WTC11 (cell line): ENCODE data around the gene PSMA7. TPM values are rescaled to one million over a fixed set of nuclear protein-coding genes. Genes with fewer than 3 reads are reported as not detected.

Experiments
- ATAC-seq: fragments of 200-7000 bp; cut with Tn5 transposase; 2 replicates; pipeline ENCODE4 v1.10.0; 2021; ENCODE audit warnings: mild to moderate bottlenecking, moderate library complexity
- CTCF ChIA-PET: fragments of 300-600 bp; sonication (Branson Sonifier 250); formaldehyde crosslinking; loops from one replicate; lab custom pipeline; 2021; ENCODE audit warnings: antibody characterized with exemption; lab: Charles Lee
- POLR2A ChIA-PET: fragments of 350-600 bp; sonication (Branson Sonifier 250); formaldehyde crosslinking; loops from one replicate; lab custom pipeline; 2021; ENCODE audit warnings: antibody characterized with exemption; lab: Charles Lee
- DNase-seq: peaks from one replicate; pipeline ENCODE4 v3.0.0; 2021; ENCODE audit warnings: low spot score
- H3K27ac Mint-ChIP-seq: 2 replicates; pipeline ENCODE4 v1.8.0; 2021; ENCODE audit warnings: mixed read lengths
- H3K27me3 Mint-ChIP-seq: 2 replicates; pipeline ENCODE4 v1.8.0; 2021; ENCODE audit warnings: low read depth, mild to moderate bottlenecking, moderate library complexity, mixed read lengths
- H3K36me3 Mint-ChIP-seq: 2 replicates; pipeline ENCODE4 v1.8.0; 2021; ENCODE audit warnings: mixed read lengths
- H3K4me1 Mint-ChIP-seq: 2 replicates; pipeline ENCODE4 v1.8.0; 2022; ENCODE audit warnings: mixed read lengths
- H3K4me3 Mint-ChIP-seq: 2 replicates; pipeline ENCODE4 v1.8.0; 2021; ENCODE audit warnings: mild to moderate bottlenecking, moderate library complexity, mixed read lengths
- H3K9me3 Mint-ChIP-seq: 2 replicates; pipeline ENCODE4 v1.8.0; 2021; ENCODE audit warnings: mixed read lengths
- CREB1 ChIP-seq: sonication (generic); formaldehyde crosslinking; IDR thresholded peaks from 2 replicates; pipeline ENCODE4 v1.8.0; 2023; ENCODE audit warnings: mild to moderate bottlenecking, missing genetic modification reagents
- EMX1 ChIP-seq: fragments of 250-450 bp; sonication (Bioruptor Pico); IDR thresholded peaks from 2 replicates; pipeline ENCODE4 v1.8.0; 2021; ENCODE audit warnings: mild to moderate bottlenecking
- GRHL2 ChIP-seq: fragments of 250-450 bp; sonication (Bioruptor Pico); IDR thresholded peaks from 2 replicates; pipeline ENCODE4 v1.8.0; 2022; ENCODE audit warnings: mild to moderate bottlenecking, moderate library complexity; ENCODE audit not compliant: insufficient replicate concordance, severe bottlenecking
- SOX15 ChIP-seq: fragments of 250-450 bp; sonication (Bioruptor Pico); IDR thresholded peaks from 2 replicates; pipeline ENCODE4 v1.9.0; 2021; ENCODE audit warnings: mild to moderate bottlenecking
- TEAD1 ChIP-seq: sonication (generic); formaldehyde crosslinking; IDR thresholded peaks from 2 replicates; pipeline ENCODE4 v1.8.0; 2022; ENCODE audit warnings: mild to moderate bottlenecking, missing genetic modification reagents
- ZBTB21 ChIP-seq: sonication (generic); formaldehyde crosslinking; IDR thresholded peaks from 2 replicates; pipeline ENCODE4 v1.8.1; 2023; ENCODE audit warnings: mild to moderate bottlenecking, missing genetic modification reagents, borderline replicate concordance
- ZNF121 ChIP-seq: sonication (generic); formaldehyde crosslinking; IDR thresholded peaks from 2 replicates; pipeline ENCODE4 v1.8.0; 2023; ENCODE audit warnings: missing genetic modification reagents
- ZNF317 ChIP-seq: sonication (generic); formaldehyde crosslinking; IDR thresholded peaks from 2 replicates; pipeline ENCODE4 v1.8.1; 2023; ENCODE audit warnings: low read depth, mild to moderate bottlenecking, moderate library complexity, missing genetic modification reagents, borderline replicate concordance
- total RNA-seq: library from RNA; stranded (reverse); gene quantifications from 3 replicates; pipeline ENCODE4 v1.2.3, GENCODE V29; 2021
- TF ChIP-seq, protein P1 (sequence below): sonication (generic); formaldehyde crosslinking; IDR thresholded peaks from 2 replicates; pipeline ENCODE4 v1.8.0; 2022; ENCODE audit warnings: mild to moderate bottlenecking, missing genetic modification reagents
- TF ChIP-seq, protein P2 (sequence below): sonication (generic); formaldehyde crosslinking; IDR thresholded peaks from 2 replicates; pipeline ENCODE4 v1.8.1; 2023; ENCODE audit warnings: mild to moderate bottlenecking, missing genetic modification reagents
- TF ChIP-seq, protein P3 (sequence below): sonication (generic); formaldehyde crosslinking; IDR thresholded peaks from 2 replicates; pipeline ENCODE4 v1.8.1; 2023; ENCODE audit warnings: mild to moderate bottlenecking, missing genetic modification reagents, moderate library complexity
- TF ChIP-seq, protein P4 (sequence below): sonication (generic); formaldehyde crosslinking; IDR thresholded peaks from 2 replicates; pipeline ENCODE4 v1.8.1; 2023; ENCODE audit warnings: mild to moderate bottlenecking, missing genetic modification reagents, borderline replicate concordance
- TF ChIP-seq, protein P5 (sequence below): sonication (generic); formaldehyde crosslinking; IDR thresholded peaks from 2 replicates; pipeline ENCODE4 v1.8.1; 2022; ENCODE audit warnings: mild to moderate bottlenecking, missing genetic modification reagents, moderate library complexity, borderline replicate concordance
- TF ChIP-seq, protein P6 (sequence below): fragments of 250-450 bp; sonication (Bioruptor Pico); IDR thresholded peaks from 2 replicates; pipeline ENCODE4 v1.9.0; 2021; ENCODE audit warnings: mild to moderate bottlenecking
- TF ChIP-seq, protein P7 (sequence below): sonication (generic); formaldehyde crosslinking; IDR thresholded peaks from 2 replicates; pipeline ENCODE4 v1.8.0; 2023; ENCODE audit warnings: missing genetic modification reagents, mild to moderate bottlenecking, borderline replicate concordance

PSMA7 gene
- total RNA-seq, 1 experiment from 2014 or later, result 364 TPM

DNA sequence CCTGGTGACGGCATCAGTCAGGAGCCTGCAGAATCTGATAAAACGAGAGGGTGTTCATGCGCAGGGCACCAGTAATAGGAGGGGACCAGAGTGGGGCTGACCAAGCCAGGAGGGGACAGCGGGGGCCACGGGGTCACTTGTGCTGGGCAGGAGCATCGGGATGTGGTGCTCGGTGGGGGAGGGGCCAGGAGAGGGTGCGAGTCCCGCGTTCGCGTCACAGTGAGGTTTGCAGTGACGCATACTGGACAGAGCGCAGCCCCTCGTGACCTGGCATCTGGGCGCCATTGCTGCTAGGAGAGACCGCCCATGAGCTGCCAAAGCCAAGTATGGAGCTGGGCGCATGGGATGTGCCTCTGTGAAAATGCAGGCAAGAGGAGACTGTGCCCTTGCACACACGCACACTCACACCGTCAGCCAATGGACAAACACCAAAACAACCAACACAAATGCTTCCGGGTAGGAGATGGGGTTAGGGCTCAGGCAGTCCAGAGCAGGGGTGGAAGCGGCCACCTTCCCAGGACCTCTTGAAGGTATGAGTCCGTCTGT, 25.8 kb upstream of the PSMA7 start:
- Mint-ChIP-seq H3K9me3 (no peaks in the 10 kb centered on the region), H3K36me3 (peaks cover 31% of the 10 kb centered on the region), H3K27ac (no peak overlapping the region), H3K27me3 (no peaks in the 10 kb centered on the region), H3K4me1 (no peaks in the 10 kb centered on the region), H3K4me3 (no peak overlapping the region)
- ATAC-seq (no peak), DNase-seq (no peak)
- TF ChIP-seq TEAD1 (no peak), ZNF121 (CRISPR knock-in tag) (no peak), ZBTB21 (CRISPR knock-in tag) (no peak), ZNF317 (CRISPR knock-in tag) (no peak), SOX15 (no peak), CREB1 (no peak), GRHL2 (CRISPR knock-in tag) (no peak), EMX1 (CRISPR knock-in tag) (no peak)
- TF ChIP-seq, protein P1, sequence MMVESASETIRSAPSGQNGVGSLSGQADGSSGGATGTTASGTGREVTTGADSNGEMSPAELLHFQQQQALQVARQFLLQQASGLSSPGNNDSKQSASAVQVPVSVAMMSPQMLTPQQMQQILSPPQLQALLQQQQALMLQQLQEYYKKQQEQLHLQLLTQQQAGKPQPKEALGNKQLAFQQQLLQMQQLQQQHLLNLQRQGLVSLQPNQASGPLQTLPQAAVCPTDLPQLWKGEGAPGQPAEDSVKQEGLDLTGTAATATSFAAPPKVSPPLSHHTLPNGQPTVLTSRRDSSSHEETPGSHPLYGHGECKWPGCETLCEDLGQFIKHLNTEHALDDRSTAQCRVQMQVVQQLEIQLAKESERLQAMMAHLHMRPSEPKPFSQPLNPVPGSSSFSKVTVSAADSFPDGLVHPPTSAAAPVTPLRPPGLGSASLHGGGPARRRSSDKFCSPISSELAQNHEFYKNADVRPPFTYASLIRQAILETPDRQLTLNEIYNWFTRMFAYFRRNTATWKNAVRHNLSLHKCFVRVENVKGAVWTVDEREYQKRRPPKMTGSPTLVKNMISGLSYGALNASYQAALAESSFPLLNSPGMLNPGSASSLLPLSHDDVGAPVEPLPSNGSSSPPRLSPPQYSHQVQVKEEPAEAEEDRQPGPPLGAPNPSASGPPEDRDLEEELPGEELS (CRISPR knock-in tag), result no peak
- TF ChIP-seq, protein P2, sequence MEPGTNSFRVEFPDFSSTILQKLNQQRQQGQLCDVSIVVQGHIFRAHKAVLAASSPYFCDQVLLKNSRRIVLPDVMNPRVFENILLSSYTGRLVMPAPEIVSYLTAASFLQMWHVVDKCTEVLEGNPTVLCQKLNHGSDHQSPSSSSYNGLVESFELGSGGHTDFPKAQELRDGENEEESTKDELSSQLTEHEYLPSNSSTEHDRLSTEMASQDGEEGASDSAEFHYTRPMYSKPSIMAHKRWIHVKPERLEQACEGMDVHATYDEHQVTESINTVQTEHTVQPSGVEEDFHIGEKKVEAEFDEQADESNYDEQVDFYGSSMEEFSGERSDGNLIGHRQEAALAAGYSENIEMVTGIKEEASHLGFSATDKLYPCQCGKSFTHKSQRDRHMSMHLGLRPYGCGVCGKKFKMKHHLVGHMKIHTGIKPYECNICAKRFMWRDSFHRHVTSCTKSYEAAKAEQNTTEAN (CRISPR knock-in tag), result no peak
- TF ChIP-seq, protein P3, sequence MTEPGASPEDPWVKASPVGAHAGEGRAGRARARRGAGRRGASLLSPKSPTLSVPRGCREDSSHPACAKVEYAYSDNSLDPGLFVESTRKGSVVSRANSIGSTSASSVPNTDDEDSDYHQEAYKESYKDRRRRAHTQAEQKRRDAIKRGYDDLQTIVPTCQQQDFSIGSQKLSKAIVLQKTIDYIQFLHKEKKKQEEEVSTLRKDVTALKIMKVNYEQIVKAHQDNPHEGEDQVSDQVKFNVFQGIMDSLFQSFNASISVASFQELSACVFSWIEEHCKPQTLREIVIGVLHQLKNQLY (CRISPR knock-in tag), result no peak
- TF ChIP-seq, protein P4, sequence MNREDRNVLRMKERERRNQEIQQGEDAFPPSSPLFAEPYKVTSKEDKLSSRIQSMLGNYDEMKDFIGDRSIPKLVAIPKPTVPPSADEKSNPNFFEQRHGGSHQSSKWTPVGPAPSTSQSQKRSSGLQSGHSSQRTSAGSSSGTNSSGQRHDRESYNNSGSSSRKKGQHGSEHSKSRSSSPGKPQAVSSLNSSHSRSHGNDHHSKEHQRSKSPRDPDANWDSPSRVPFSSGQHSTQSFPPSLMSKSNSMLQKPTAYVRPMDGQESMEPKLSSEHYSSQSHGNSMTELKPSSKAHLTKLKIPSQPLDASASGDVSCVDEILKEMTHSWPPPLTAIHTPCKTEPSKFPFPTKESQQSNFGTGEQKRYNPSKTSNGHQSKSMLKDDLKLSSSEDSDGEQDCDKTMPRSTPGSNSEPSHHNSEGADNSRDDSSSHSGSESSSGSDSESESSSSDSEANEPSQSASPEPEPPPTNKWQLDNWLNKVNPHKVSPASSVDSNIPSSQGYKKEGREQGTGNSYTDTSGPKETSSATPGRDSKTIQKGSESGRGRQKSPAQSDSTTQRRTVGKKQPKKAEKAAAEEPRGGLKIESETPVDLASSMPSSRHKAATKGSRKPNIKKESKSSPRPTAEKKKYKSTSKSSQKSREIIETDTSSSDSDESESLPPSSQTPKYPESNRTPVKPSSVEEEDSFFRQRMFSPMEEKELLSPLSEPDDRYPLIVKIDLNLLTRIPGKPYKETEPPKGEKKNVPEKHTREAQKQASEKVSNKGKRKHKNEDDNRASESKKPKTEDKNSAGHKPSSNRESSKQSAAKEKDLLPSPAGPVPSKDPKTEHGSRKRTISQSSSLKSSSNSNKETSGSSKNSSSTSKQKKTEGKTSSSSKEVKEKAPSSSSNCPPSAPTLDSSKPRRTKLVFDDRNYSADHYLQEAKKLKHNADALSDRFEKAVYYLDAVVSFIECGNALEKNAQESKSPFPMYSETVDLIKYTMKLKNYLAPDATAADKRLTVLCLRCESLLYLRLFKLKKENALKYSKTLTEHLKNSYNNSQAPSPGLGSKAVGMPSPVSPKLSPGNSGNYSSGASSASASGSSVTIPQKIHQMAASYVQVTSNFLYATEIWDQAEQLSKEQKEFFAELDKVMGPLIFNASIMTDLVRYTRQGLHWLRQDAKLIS, result no peak
- TF ChIP-seq, protein P5, sequence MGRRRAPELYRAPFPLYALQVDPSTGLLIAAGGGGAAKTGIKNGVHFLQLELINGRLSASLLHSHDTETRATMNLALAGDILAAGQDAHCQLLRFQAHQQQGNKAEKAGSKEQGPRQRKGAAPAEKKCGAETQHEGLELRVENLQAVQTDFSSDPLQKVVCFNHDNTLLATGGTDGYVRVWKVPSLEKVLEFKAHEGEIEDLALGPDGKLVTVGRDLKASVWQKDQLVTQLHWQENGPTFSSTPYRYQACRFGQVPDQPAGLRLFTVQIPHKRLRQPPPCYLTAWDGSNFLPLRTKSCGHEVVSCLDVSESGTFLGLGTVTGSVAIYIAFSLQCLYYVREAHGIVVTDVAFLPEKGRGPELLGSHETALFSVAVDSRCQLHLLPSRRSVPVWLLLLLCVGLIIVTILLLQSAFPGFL (CRISPR knock-in tag), result no peak
- TF ChIP-seq, protein P6, sequence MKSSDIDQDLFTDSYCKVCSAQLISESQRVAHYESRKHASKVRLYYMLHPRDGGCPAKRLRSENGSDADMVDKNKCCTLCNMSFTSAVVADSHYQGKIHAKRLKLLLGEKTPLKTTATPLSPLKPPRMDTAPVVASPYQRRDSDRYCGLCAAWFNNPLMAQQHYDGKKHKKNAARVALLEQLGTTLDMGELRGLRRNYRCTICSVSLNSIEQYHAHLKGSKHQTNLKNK (CRISPR knock-in tag), result no peak
- TF ChIP-seq, protein P7, sequence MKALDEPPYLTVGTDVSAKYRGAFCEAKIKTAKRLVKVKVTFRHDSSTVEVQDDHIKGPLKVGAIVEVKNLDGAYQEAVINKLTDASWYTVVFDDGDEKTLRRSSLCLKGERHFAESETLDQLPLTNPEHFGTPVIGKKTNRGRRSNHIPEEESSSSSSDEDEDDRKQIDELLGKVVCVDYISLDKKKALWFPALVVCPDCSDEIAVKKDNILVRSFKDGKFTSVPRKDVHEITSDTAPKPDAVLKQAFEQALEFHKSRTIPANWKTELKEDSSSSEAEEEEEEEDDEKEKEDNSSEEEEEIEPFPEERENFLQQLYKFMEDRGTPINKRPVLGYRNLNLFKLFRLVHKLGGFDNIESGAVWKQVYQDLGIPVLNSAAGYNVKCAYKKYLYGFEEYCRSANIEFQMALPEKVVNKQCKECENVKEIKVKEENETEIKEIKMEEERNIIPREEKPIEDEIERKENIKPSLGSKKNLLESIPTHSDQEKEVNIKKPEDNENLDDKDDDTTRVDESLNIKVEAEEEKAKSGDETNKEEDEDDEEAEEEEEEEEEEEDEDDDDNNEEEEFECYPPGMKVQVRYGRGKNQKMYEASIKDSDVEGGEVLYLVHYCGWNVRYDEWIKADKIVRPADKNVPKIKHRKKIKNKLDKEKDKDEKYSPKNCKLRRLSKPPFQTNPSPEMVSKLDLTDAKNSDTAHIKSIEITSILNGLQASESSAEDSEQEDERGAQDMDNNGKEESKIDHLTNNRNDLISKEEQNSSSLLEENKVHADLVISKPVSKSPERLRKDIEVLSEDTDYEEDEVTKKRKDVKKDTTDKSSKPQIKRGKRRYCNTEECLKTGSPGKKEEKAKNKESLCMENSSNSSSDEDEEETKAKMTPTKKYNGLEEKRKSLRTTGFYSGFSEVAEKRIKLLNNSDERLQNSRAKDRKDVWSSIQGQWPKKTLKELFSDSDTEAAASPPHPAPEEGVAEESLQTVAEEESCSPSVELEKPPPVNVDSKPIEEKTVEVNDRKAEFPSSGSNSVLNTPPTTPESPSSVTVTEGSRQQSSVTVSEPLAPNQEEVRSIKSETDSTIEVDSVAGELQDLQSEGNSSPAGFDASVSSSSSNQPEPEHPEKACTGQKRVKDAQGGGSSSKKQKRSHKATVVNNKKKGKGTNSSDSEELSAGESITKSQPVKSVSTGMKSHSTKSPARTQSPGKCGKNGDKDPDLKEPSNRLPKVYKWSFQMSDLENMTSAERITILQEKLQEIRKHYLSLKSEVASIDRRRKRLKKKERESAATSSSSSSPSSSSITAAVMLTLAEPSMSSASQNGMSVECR (CRISPR knock-in tag), result no peak
- ChIA-PET CTCF (no interaction called here), POLR2A (no interaction called here)
